ENCODE results near the gene LRRC61.

LRRC61 gene

GRCh38 chr7:150332852-150333635 is 9.9 kb downstream of the LRRC61 start:
- DNase-seq (ENCODE audit: low read depth) = no peak

- DNase-seq (ENCODE audit: low read depth) = no peak
Observed at GRCh38 chr7:150333659-150334058, 10.5 kb downstream of the LRRC61 start.

- DNase-seq (ENCODE audit: low read depth) = no peak
Observed at GRCh38 chr7:150334108-150334507, 11.0 kb downstream of the LRRC61 start.

GRCh38 chr7:150335108-150335773 is 12.1 kb downstream of the LRRC61 start:
- no peak for DNase-seq (ENCODE audit: low read depth)

- DNase-seq (ENCODE audit: low read depth) = no peak
Observed at GRCh38 chr7:150335774-150336112, 12.6 kb downstream of the LRRC61 start.

- DNase-seq (ENCODE audit: low read depth) = no peak
Observed at GRCh38 chr7:150336746-150337145, 13.6 kb downstream of the LRRC61 start.

- DNase-seq (ENCODE audit: low read depth) = no peak
Observed at GRCh38 chr7:150337179-150337578, 14.0 kb downstream of the LRRC61 start.

GRCh38 chr7:150337659-150338081 is 14.5 kb downstream of the LRRC61 start:
- DNase-seq (ENCODE audit: low read depth) = no peak

- DNase-seq (ENCODE audit: low read depth) = no peak
Observed at GRCh38 chr7:150338166-150338829, 15.1 kb downstream of the LRRC61 start.

- DNase-seq (ENCODE audit: low read depth) = no peak
Observed at GRCh38 chr7:150339409-150339809, 16.3 kb downstream of the LRRC61 start.

GRCh38 chr7:150340024-150340749 is 17.0 kb downstream of the LRRC61 start:
- DNase-seq (ENCODE audit: low read depth) = no peak

- no peak for DNase-seq (ENCODE audit: low read depth)
Observed at GRCh38 chr7:150340875-150341262, 17.7 kb downstream of the LRRC61 start.

GRCh38 chr7:150341263-150342120 is 18.3 kb downstream of the LRRC61 start, which contains the start of gene RARRES2:
TSS of gene RARRES2 (minus strand) at chr7:150341629. CDS start at chr7:150340609, 1,020 bp downstream.
- no peak for DNase-seq (ENCODE audit: low read depth)

GRCh38 chr7:150342121-150342408 is 18.9 kb downstream of the LRRC61 start:
- DNase-seq (ENCODE audit: low read depth) = no peak

- no peak for DNase-seq (ENCODE audit: low read depth)
Observed at GRCh38 chr7:150343225-150343624, 20.1 kb downstream of the LRRC61 start.

- no peak for DNase-seq (ENCODE audit: low read depth)
Observed at GRCh38 chr7:150344299-150344698, 21.1 kb downstream of the LRRC61 start.

- no peak for DNase-seq (ENCODE audit: low read depth)
Observed at GRCh38 chr7:150345012-150345411, 21.9 kb downstream of the LRRC61 start.

- DNase-seq (ENCODE audit: low read depth) = no peak
Observed at GRCh38 chr7:150346922-150347321, 23.8 kb downstream of the LRRC61 start.

- no peak for DNase-seq (ENCODE audit: low read depth)
Observed at GRCh38 chr7:150351587-150352194, 28.5 kb downstream of the LRRC61 start.

GRCh38 chr7:150355666-150356059 is 32.5 kb downstream of the LRRC61 start:
- DNase-seq (ENCODE audit: low read depth) = no peak

GRCh38 chr7:150356265-150356897 is 33.2 kb downstream of the LRRC61 start:
- no peak for DNase-seq (ENCODE audit: low read depth)
